HUES48 (cell line): ENCODE data around the gene CTNND2.

Experiments
- H3K27ac ChIP-seq: one replicate; pipeline ENCODE4 v1.7.0; 2013; ENCODE audit warnings: low read depth, low read length, inconsistent platforms
- H3K27me3 ChIP-seq: 2 replicates; pipeline ENCODE4 v1.6.1; 2013; ENCODE audit warnings: mild to moderate bottlenecking, low read length; ENCODE audit not compliant: control insufficient read depth, insufficient read depth
- H3K36me3 ChIP-seq: 2 replicates; pipeline ENCODE4 v1.6.1; 2013; ENCODE audit warnings: low read length; ENCODE audit not compliant: control insufficient read depth, insufficient read depth
- H3K4me1 ChIP-seq: 2 replicates; pipeline ENCODE4 v1.6.1; 2013; ENCODE audit warnings: mild to moderate bottlenecking, low read length; ENCODE audit not compliant: control insufficient read depth, insufficient read depth
- H3K4me3 ChIP-seq: 2 replicates; pipeline ENCODE4 v1.5.1; 2013; ENCODE audit warnings: mild to moderate bottlenecking, low read depth, low read length
- H3K9ac ChIP-seq: 2 replicates; pipeline ENCODE4 v1.6.1; 2013; ENCODE audit warnings: mild to moderate bottlenecking, low read depth, low read length, moderate library complexity
- H3K9me3 ChIP-seq: 2 replicates; pipeline ENCODE4 v1.6.1; 2013; ENCODE audit warnings: low read length; ENCODE audit not compliant: control insufficient read depth, insufficient read depth

Gene CTNND2

DNA sequence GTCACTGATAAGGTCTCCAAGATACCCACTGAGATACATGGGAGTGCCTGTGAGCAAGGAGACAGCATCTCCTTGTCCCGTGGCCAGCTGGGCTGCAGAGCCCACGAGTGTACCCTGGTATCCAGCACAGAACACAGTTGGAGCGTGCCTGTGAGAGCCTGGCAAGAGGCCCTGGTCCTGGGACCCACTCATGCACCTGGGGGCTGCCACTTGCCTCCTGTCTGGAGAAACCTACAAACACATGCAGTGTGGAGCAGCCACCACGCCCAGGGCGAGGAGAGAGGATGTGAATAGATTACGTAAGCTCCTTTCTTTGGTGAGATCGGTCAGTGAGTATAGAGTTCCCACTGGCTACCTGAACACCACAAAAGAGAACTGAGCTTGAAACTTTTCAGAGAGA is 88.3 kb downstream of the CTNND2 start:
- no peak overlapping the region for H3K9ac ChIP-seq
- H3K36me3 ChIP-seq = no peaks in the 10 kb centered on the region
- H3K27ac ChIP-seq = no peak overlapping the region
- peaks cover 15% of the 10 kb centered on the region for H3K4me1 ChIP-seq
- H3K9me3 ChIP-seq = no peaks in the 10 kb centered on the region
- H3K4me3 ChIP-seq = no peak overlapping the region
- H3K27me3 ChIP-seq = no peaks in the 10 kb centered on the region

DNA sequence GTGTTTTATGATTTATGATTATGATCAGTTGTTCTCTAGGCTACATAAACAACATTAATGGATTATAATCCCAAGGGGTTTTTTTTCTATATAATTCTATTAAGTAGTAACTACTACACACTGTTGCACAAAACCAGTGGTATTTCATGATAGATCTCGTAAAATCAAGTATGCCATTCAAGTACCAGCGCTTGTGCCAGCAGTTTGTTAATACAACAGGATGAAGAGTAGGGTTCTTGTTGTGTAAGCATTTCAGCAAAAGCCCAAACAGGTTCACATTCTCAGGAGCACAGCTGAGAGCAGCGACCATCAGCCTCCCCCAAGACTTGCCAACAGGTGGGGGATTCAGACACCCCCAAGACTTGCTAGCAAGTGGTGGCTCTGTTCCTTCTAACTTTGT is 88.8 kb downstream of the CTNND2 start:
- Histone ChIP-seq H3K27me3 (no peaks in the 10 kb centered on the region), H3K4me1 (peaks cover 15% of the 10 kb centered on the region), H3K27ac (no peak overlapping the region), H3K36me3 (no peaks in the 10 kb centered on the region), H3K9ac (no peak overlapping the region), H3K4me3 (no peak overlapping the region), H3K9me3 (no peaks in the 10 kb centered on the region)

DNA sequence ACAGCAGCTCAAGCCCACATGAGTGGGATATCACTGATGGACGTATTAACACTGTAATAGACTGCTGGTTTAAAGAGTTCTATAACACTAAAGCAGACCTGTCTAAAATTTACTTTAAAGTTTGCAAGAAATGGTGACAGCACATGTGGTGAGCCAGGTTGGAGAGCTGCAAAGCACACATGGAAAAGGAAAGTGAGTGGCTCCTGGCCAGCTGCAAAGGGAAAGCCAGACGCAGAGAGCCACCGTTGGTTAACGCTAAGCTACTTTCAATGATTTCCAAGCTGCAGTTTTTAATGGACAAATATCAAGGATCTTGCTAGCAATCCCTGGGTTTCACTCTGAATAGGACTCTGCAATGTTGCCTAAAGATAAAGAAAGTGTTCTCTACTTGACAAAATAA is 89.9 kb downstream of the CTNND2 start:
- peaks cover 15% of the 10 kb centered on the region for H3K4me1 ChIP-seq
- H3K27me3 ChIP-seq = no peaks in the 10 kb centered on the region
- no peak overlapping the region for H3K9ac ChIP-seq
- no peaks in the 10 kb centered on the region for H3K9me3 ChIP-seq
- no peaks in the 10 kb centered on the region for H3K36me3 ChIP-seq
- H3K4me3 ChIP-seq = no peak overlapping the region
- H3K27ac ChIP-seq = no peak overlapping the region

DNA sequence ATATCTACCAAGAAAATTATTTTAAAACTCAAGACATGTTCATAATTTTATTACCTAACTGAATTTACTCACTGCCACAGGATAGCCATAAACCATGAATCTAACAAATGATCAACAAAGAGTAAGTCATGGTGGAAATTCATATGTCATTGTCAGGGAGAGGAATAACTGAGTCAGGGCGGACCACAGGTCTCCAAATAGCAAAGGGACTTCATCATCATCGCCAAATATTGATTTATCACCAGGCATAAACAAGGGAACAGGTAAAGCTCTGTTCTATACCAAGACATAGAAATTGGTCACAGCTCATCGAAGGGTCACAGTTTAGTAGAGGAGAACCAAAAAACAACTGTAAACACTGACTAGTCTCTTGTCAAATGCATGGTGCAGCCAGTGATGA is 94.8 kb downstream of the CTNND2 start:
- no peak overlapping the region for H3K4me3 ChIP-seq
- no peak overlapping the region for H3K27ac ChIP-seq
- no peaks in the 10 kb centered on the region for H3K36me3 ChIP-seq
- H3K9me3 ChIP-seq = no peaks in the 10 kb centered on the region
- H3K9ac ChIP-seq = no peak overlapping the region
- H3K4me1 ChIP-seq = peaks cover 22% of the 10 kb centered on the region
- no peaks in the 10 kb centered on the region for H3K27me3 ChIP-seq

DNA sequence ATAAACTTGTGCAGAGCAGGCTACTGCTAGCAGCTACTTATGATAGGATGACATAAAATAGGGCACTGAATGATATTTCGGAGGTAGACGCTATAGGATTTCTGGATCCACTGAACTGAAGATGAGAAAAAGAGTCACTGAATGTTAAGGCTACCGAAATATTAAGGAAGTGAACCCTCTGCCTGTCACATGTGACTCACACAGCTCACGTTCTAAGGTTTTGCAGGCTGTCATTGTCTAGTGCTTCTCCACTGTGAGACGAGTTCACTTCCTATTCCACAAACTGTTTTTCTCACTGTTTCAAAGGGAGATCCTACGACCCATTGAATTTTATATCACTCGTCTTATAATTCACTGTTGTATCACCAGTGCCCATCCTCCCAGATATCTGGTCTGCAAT is 100.8 kb downstream of the CTNND2 start:
- H3K4me1 ChIP-seq = peaks cover 10% of the 10 kb centered on the region
- no peak overlapping the region for H3K27ac ChIP-seq
- no peaks in the 10 kb centered on the region for H3K27me3 ChIP-seq
- H3K36me3 ChIP-seq = no peaks in the 10 kb centered on the region
- H3K9me3 ChIP-seq = no peaks in the 10 kb centered on the region
- no peak overlapping the region for H3K4me3 ChIP-seq
- H3K9ac ChIP-seq = no peak overlapping the region

DNA sequence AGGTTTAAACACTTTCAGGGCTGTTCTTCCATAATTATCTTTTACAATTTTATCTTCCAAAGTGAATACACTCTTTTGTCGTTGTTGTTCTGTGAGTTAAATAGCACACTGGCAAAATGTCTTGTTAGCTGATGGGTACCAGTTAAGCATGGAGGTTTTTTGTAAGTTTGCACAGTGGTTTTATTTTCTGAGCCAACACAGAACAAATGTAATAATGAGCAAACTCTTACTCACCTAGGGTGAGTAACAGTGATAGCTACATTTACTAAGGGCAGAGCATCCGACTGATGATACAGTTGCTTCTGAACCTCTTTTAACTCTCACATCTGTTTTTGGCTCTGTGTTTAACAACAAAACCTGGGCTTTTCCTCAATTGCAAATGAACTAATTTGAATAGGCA is 103.2 kb downstream of the CTNND2 start:
- H3K27ac ChIP-seq = no peak overlapping the region
- no peaks in the 10 kb centered on the region for H3K36me3 ChIP-seq
- H3K9me3 ChIP-seq = no peaks in the 10 kb centered on the region

DNA sequence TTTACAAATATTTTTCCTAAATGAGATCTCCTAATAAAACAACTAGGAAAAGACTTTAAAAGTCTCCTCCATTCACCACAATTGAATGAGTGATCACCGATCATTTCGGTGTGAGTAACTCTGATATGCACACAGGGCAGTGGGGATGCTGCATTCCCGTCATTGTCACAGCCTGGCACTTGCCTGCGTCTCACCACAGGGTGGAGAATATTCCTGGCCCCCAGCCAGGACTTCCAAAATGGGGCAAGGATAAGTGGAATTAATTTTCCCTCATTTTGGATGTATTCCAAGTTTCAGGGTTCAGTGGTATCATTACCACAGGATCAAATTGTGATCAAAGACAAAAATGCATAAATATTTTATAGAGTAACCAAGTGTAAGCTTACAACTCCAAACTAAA is 107.1 kb downstream of the CTNND2 start:
- H3K27ac ChIP-seq = peak overlapping the region; percentile 50
- H3K4me1 ChIP-seq = peaks cover 11% of the 10 kb centered on the region
- no peaks in the 10 kb centered on the region for H3K36me3 ChIP-seq
- no peaks in the 10 kb centered on the region for H3K27me3 ChIP-seq
- no peaks in the 10 kb centered on the region for H3K9me3 ChIP-seq
- no peak overlapping the region for H3K4me3 ChIP-seq
- H3K9ac ChIP-seq = no peak overlapping the region

More for the DNA sequence above, 103.2 kb downstream of the CTNND2 start:
- Histone ChIP-seq H3K9ac (no peak overlapping the region), H3K4me3 (no peak overlapping the region), H3K4me1 (peaks cover 16% of the 10 kb centered on the region), H3K27me3 (no peaks in the 10 kb centered on the region)

DNA sequence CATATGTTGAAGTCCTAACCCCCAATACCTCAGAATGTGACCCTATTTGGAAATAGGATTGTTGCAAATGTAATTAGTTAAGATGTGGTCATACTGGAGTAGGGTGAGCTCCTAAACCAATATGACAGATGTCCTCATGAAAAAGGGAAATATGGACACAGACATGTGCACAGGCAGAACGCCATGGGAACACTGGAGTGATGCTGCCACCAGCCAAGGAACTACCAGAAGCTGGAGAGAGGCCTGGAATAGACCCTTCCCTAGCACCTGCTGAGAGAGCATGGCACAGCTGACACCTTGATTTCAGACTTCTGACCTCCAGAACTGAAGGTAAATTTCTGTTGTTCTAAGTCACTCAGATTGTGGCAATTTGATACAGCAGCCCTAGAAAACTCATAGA is 110.8 kb downstream of the CTNND2 start:
- Histone ChIP-seq H3K4me3 (no peak overlapping the region), H3K27me3 (no peaks in the 10 kb centered on the region), H3K9me3 (no peaks in the 10 kb centered on the region), H3K36me3 (no peaks in the 10 kb centered on the region), H3K9ac (no peak overlapping the region), H3K4me1 (peaks cover 25% of the 10 kb centered on the region), H3K27ac (no peak overlapping the region)

DNA sequence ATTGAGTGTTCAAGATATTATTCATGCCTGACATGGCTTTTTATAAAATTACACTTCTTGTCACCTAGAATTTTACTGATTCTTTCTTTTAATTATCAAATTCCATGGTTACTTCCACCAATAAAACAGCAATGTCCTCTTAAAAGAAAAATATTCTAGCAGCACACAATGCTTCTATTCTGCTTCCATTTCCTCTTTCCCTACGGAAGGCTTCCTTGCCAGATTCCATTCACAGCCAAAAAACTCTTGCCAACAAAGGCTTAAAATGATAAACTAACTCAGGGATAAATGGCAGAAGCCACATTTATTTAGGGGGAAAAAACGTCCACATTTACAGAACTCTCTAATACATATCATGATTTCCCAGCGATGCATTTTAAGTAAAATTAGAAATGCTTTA is 111.6 kb downstream of the CTNND2 start:
- no peak overlapping the region for H3K9ac ChIP-seq
- H3K9me3 ChIP-seq = no peaks in the 10 kb centered on the region
- no peak overlapping the region for H3K4me3 ChIP-seq
- peaks cover 25% of the 10 kb centered on the region for H3K4me1 ChIP-seq
- no peaks in the 10 kb centered on the region for H3K36me3 ChIP-seq
- H3K27me3 ChIP-seq = no peaks in the 10 kb centered on the region
- H3K27ac ChIP-seq = no peak overlapping the region

DNA sequence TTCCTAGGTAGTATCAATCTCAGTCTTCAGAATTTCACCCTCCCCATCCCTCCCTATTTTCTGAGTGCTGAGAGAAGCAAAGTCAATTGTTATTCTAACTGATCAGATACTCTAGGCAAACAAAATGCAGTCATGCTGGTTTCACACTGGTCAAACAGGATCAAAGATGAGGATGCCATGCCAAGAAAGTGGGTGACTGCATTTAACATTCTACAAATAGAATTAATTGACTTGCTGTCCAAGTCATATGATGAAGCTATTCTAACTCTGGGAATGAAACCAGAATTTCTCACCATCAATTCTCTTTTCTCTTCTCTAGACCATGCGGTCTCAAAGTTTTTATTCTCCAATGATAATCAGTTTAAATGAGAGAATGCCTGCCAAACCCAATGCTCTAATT is 112.5 kb downstream of the CTNND2 start:
- no peak overlapping the region for H3K4me3 ChIP-seq
- no peak overlapping the region for H3K27ac ChIP-seq
- peaks cover 20% of the 10 kb centered on the region for H3K4me1 ChIP-seq

DNA sequence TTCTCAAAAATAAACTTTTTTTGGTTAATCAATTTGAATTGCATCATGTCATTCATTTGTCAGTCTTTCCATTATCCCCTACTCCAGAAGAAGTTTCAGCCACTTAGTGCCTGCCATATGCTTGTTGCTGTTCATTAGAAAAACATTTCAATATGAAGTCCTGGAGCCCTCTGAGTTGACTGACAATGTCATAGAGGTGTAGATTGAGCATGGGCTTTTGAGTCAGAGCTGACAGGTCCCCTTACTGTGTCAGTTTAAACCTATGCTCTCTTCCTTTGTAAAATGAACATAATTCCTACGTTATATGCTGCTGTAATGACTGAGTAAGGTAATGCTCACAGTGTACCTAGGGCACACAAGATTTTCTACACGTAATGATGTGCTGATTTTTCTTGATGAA is 114.0 kb downstream of the CTNND2 start:
- Histone ChIP-seq H3K27me3 (no peaks in the 10 kb centered on the region), H3K9me3 (no peaks in the 10 kb centered on the region), H3K9ac (no peak overlapping the region), H3K27ac (no peak overlapping the region), H3K4me1 (peaks cover 19% of the 10 kb centered on the region), H3K36me3 (no peaks in the 10 kb centered on the region), H3K4me3 (no peak overlapping the region)

More for the DNA sequence above, 112.5 kb downstream of the CTNND2 start:
- Histone ChIP-seq H3K9ac (no peak overlapping the region), H3K9me3 (no peaks in the 10 kb centered on the region), H3K27me3 (no peaks in the 10 kb centered on the region), H3K36me3 (no peaks in the 10 kb centered on the region)

DNA sequence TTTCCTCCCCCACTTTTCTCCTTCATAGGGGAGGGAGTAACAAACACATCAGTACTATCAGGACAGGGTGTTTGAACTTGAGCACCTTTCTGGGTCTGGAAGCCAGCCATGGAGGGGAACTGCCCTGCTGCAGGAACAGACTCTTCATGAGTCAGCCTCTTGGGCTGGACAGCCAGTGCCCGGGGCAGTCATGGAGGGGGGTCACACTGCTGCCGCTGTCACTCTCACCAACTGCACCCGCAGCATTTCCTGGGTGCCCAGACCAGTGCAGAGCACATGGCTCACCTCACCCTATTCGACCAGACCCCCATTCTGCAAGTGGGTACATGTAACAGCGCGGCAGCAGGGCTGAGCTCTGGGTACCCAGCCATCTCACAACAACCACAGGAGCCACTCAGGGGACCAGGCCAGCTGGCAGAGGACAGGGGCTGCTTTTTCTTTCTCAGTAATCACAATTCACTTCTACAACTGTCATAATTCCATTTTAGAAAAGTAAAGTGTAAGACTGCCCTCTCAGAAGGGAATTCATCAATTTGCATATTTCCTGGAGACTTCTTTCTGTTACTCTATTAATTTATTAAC is 118.4 kb downstream of the CTNND2 start:
- H3K4me3 ChIP-seq = no peak overlapping the region

More for the DNA sequence above, 118.4 kb downstream of the CTNND2 start:
- Histone ChIP-seq H3K9me3 (no peaks in the 10 kb centered on the region), H3K9ac (no peak overlapping the region), H3K27ac (no peak overlapping the region), H3K4me1 (0 out of 2 replicates have a peak, but pooled peaks cover 3% of the 10 kb centered on the region), H3K36me3 (no peaks in the 10 kb centered on the region), H3K27me3 (no peaks in the 10 kb centered on the region)
